Measurements from ENCODE around the gene RCSD1.

Gene RCSD1, protein sequence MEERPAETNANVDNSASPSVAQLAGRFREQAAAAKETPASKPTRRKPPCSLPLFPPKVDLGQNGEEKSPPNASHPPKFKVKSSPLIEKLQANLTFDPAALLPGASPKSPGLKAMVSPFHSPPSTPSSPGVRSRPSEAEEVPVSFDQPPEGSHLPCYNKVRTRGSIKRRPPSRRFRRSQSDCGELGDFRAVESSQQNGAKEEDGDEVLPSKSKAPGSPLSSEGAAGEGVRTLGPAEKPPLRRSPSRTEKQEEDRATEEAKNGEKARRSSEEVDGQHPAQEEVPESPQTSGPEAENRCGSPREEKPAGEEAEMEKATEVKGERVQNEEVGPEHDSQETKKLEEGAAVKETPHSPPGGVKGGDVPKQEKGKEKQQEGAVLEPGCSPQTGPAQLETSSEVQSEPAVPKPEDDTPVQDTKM

GRCh38 chr1:167629681-167630567 lies at the start of gene RCSD1:
TSS of gene RCSD1 (plus strand) at chr1:167630232. CDS start at chr1:167630424, 192 bp downstream.
- peak within 1 kb of the TSS; percentile 99 for H3K9ac ChIP-seq (ENCODE audit: low read depth, low read length)
- TF ChIP-seq EZH2 (IDR thresholded peaks at IDR 0.05; ENCODE audit: borderline replicate concordance, low read depth, low read length, severe bottlenecking) (no peak), CTCF (IDR thresholded peaks at IDR 0.05; ENCODE audit: borderline replicate concordance, extremely low read depth, low read length, poor library complexity, severe bottlenecking) (no peak)
- peaks cover 48% of the 10 kb centered on the region for H3K36me3 ChIP-seq (ENCODE audit: insufficient read depth, low read length)
- H2AFZ ChIP-seq (ENCODE audit: low read depth, low read length) = peak within 1 kb of the TSS; percentile 55; the same call in 1 of the 2 replicates
- H3K4me1 ChIP-seq (ENCODE audit: insufficient read depth, low read length) = peaks cover 85% of the 10 kb centered on the region
- peak; percentile 81 for DNase-seq
- no peaks in the 10 kb centered on the region for H3K27me3 ChIP-seq (ENCODE audit: insufficient read depth, low read length, poor library complexity)
- H3K27ac ChIP-seq (ENCODE audit: low read length) = peak within 1 kb of the TSS; percentile 97
- no peaks in the 10 kb centered on the region for H3K9me3 ChIP-seq (ENCODE audit: insufficient read depth, low read length, severe bottlenecking)
- H4K20me1 ChIP-seq (ENCODE audit: insufficient read depth, low read length) = peaks cover 29% of the 10 kb centered on the region
- H3K79me2 ChIP-seq (ENCODE audit: insufficient read depth, low read length) = peaks cover 64% of the 10 kb centered on the region
- H3K4me2 ChIP-seq (ENCODE audit: insufficient read depth, low read length) = peak within 1 kb of the TSS; percentile 79
- ATAC-seq (ENCODE audit: insufficient read depth, low read depth) = peak; percentile 20
- peak within 1 kb of the TSS; percentile 75 to 76 for H3K4me3 ChIP-seq (ENCODE audit: low read depth in 1 of 2, low read length in 2 of 2)

DNA sequence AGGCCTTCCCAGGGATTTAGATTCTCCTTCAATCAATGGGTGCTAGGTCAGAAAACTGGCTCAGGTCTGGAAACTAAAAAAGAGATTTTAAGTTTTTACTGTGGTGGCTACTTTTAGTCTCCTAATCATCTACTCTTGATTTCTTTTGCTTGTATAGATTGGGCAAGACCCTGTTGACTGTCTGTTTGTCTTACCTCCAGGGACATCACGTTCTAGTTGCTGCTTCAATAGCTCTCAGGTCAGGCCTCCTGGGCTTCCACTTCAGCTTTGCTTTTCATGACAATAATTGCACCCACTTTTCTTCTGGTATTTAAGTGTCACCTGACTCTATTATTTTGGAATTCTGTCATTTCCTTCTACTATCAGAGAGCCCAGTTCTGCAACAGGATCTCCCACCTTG lies 48.0 kb upstream of the RCSD1 start:
- no peak for ATAC-seq (ENCODE audit: insufficient read depth, low read depth)
- H4K20me1 ChIP-seq (ENCODE audit: insufficient read depth, low read length) = no peaks in the 10 kb centered on the region
- TF ChIP-seq EZH2 (IDR thresholded peaks at IDR 0.05; ENCODE audit: borderline replicate concordance, low read depth, low read length, severe bottlenecking) = no peak
- TF ChIP-seq CTCF (IDR thresholded peaks at IDR 0.05; ENCODE audit: borderline replicate concordance, extremely low read depth, low read length, poor library complexity, severe bottlenecking) = no peak
- H3K27ac ChIP-seq (ENCODE audit: low read length) = no peak overlapping the region
- H2AFZ ChIP-seq (ENCODE audit: low read depth, low read length) = no peak overlapping the region
- H3K4me2 ChIP-seq (ENCODE audit: insufficient read depth, low read length) = no peak overlapping the region
- H3K9me3 ChIP-seq (ENCODE audit: insufficient read depth, low read length, severe bottlenecking) = no peaks in the 10 kb centered on the region
- no peaks in the 10 kb centered on the region for H3K36me3 ChIP-seq (ENCODE audit: insufficient read depth, low read length)
- H3K4me1 ChIP-seq (ENCODE audit: insufficient read depth, low read length) = no peaks in the 10 kb centered on the region
- no peak overlapping the region for H3K4me3 ChIP-seq (ENCODE audit: low read depth in 1 of 2, low read length in 2 of 2)
- H3K79me2 ChIP-seq (ENCODE audit: insufficient read depth, low read length) = no peaks in the 10 kb centered on the region
- DNase-seq = no peak
- H3K9ac ChIP-seq (ENCODE audit: low read depth, low read length) = no peak overlapping the region
- no peaks in the 10 kb centered on the region for H3K27me3 ChIP-seq (ENCODE audit: insufficient read depth, low read length, poor library complexity)

GRCh38 chr1:167582722-167583121 lies 47.3 kb upstream of the RCSD1 start:
- ATAC-seq (ENCODE audit: insufficient read depth, low read depth) = no peak
- Histone ChIP-seq H3K27ac (ENCODE audit: low read length) (no peak overlapping the region), H4K20me1 (ENCODE audit: insufficient read depth, low read length) (no peaks in the 10 kb centered on the region), H3K79me2 (ENCODE audit: insufficient read depth, low read length) (no peaks in the 10 kb centered on the region), H3K27me3 (ENCODE audit: insufficient read depth, low read length, poor library complexity) (no peaks in the 10 kb centered on the region), H3K4me1 (ENCODE audit: insufficient read depth, low read length) (no peaks in the 10 kb centered on the region), H3K9ac (ENCODE audit: low read depth, low read length) (no peak overlapping the region), H3K4me2 (ENCODE audit: insufficient read depth, low read length) (no peak overlapping the region), H2AFZ (ENCODE audit: low read depth, low read length) (no peak overlapping the region), H3K36me3 (ENCODE audit: insufficient read depth, low read length) (no peaks in the 10 kb centered on the region), H3K4me3 (ENCODE audit: low read depth in 1 of 2, low read length in 2 of 2) (no peak overlapping the region), H3K9me3 (ENCODE audit: insufficient read depth, low read length, severe bottlenecking) (no peaks in the 10 kb centered on the region)
- no peak for DNase-seq
- no peak for TF ChIP-seq CTCF (IDR thresholded peaks at IDR 0.05; ENCODE audit: borderline replicate concordance, extremely low read depth, low read length, poor library complexity, severe bottlenecking)
- no peak for TF ChIP-seq EZH2 (IDR thresholded peaks at IDR 0.05; ENCODE audit: borderline replicate concordance, low read depth, low read length, severe bottlenecking)
